ENCODE data around the gene CEP164.

CEP164 gene

GRCh38 chr11:117419482-117420142, 92.0 kb downstream of the CEP164 start:
- no peak for DNase-seq (ENCODE audit: low read depth in 2 of 3, low spot score in 1 of 3)

GRCh38 chr11:117420143-117420485, 92.5 kb downstream of the CEP164 start:
- no peak for DNase-seq (ENCODE audit: low read depth in 2 of 3, low spot score in 1 of 3)

- DNase-seq (ENCODE audit: low read depth in 2 of 3, low spot score in 1 of 3): no peak
These were observed 92.9 kb downstream of the CEP164 start for GRCh38 chr11:117420598-117420997.

GRCh38 chr11:117421041-117421440, 93.4 kb downstream of the CEP164 start:
- no peak for DNase-seq (ENCODE audit: low read depth in 2 of 3, low spot score in 1 of 3)

GRCh38 chr11:117421476-117421875, 93.8 kb downstream of the CEP164 start:
- DNase-seq (ENCODE audit: low read depth in 2 of 3, low spot score in 1 of 3): no peak

- DNase-seq (ENCODE audit: low read depth in 2 of 3, low spot score in 1 of 3): no peak
These were observed 95.5 kb downstream of the CEP164 start for GRCh38 chr11:117423046-117423575.

GRCh38 chr11:117424781-117425180, 97.1 kb downstream of the CEP164 start:
- DNase-seq (ENCODE audit: low read depth in 2 of 3, low spot score in 1 of 3): no peak

GRCh38 chr11:117425679-117426296, 98.1 kb downstream of the CEP164 start:
- DNase-seq (ENCODE audit: low read depth in 2 of 3, low spot score in 1 of 3): no peak

- DNase-seq (ENCODE audit: low read depth in 2 of 3, low spot score in 1 of 3): peak; percentile 50 to 78 (median 70)
These were observed 98.6 kb downstream of the CEP164 start for GRCh38 chr11:117426297-117426685.

GRCh38 chr11:117426941-117427340, 99.3 kb downstream of the CEP164 start:
- DNase-seq (ENCODE audit: low read depth in 2 of 3, low spot score in 1 of 3): no peak

- DNase-seq (ENCODE audit: low read depth in 2 of 3, low spot score in 1 of 3): no peak
These were observed 99.8 kb downstream of the CEP164 start for GRCh38 chr11:117427356-117427874.

- DNase-seq (ENCODE audit: low read depth in 2 of 3, low spot score in 1 of 3): no peak
These were observed 100.7 kb downstream of the CEP164 start for GRCh38 chr11:117428186-117428855.

- no peak for DNase-seq (ENCODE audit: low read depth in 2 of 3, low spot score in 1 of 3)
These were observed 101.2 kb downstream of the CEP164 start for GRCh38 chr11:117428856-117429229.

GRCh38 chr11:117430293-117430955, 102.8 kb downstream of the CEP164 start:
- DNase-seq (ENCODE audit: low read depth in 2 of 3, low spot score in 1 of 3): no peak

- no peak for DNase-seq (ENCODE audit: low read depth in 2 of 3, low spot score in 1 of 3)
These were observed 103.8 kb downstream of the CEP164 start for GRCh38 chr11:117431436-117431835.

- no peak for DNase-seq (ENCODE audit: low read depth in 2 of 3, low spot score in 1 of 3)
These were observed 106.1 kb downstream of the CEP164 start for GRCh38 chr11:117433717-117434116.

- DNase-seq (ENCODE audit: low read depth in 2 of 3, low spot score in 1 of 3): no peak
These were observed 106.8 kb downstream of the CEP164 start for GRCh38 chr11:117434481-117434880.

- DNase-seq (ENCODE audit: low read depth in 2 of 3, low spot score in 1 of 3): no peak
These were observed 107.7 kb downstream of the CEP164 start for GRCh38 chr11:117435326-117435725.

GRCh38 chr11:117437041-117437790, 109.6 kb downstream of the CEP164 start:
- no peak for DNase-seq (ENCODE audit: low read depth in 2 of 3, low spot score in 1 of 3)

- DNase-seq (ENCODE audit: low read depth in 2 of 3, low spot score in 1 of 3): no peak
These were observed 110.1 kb downstream of the CEP164 start for GRCh38 chr11:117437791-117438130.
